Pancreas (tissue), 10 donors: ENCODE results near the gene ADO. TPM values are rescaled to one million over a fixed set of nuclear protein-coding genes. Genes with fewer than 3 reads are reported as not detected.

Experiments used
- ATAC-seq, 4 donors: fragments of 200-7000 bp; cut with Tn5 transposase; one replicate each; pipeline versions ENCODE4 v1.8.0 to v1.9.1; 2020; ENCODE audit warnings: mild to moderate bottlenecking in 4 of 4, moderate library complexity in 4 of 4
- DNase-seq, 6 donors: peaks; one replicate each; pipeline ENCODE4 v3.0.0-alpha.2; 2020
- FAIRE-seq: peaks from 2 replicates; lab custom pipeline; 2012; peaks lifted over from hg19 to GRCh38; lab: Jason Lieb, UNC
- H3K27ac ChIP-seq, 4 donors: fragments of 200-600 bp; sonication (generic); 1 replicate in 3 of 4; 2 replicates in 1 of 4; pipeline versions ENCODE4 v1.5.0 to v1.8.0; 2020
- H3K27me3 ChIP-seq, 4 donors: fragments of 200-600 bp; one replicate each; pipeline ENCODE4 v1.8.0; 2021
- H3K36me3 ChIP-seq, 3 donors: fragments of 200-600 bp; sonication (generic) in 1 of 3; one replicate each; pipeline versions ENCODE4 v1.5.0 to v1.8.0; 2020 to 2021
- H3K4me1 ChIP-seq, 3 donors: fragments of 200-600 bp; one replicate each; pipeline ENCODE4 v1.8.0; 2021
- H3K4me3 ChIP-seq, 4 donors: fragments of 200-600 bp; sonication (generic) in 2 of 4; one replicate each; pipeline versions ENCODE4 v1.5.0 to v1.8.0; 2020 to 2021
- H3K9me3 ChIP-seq, 4 donors: fragments of 200-600 bp; one replicate each; pipeline ENCODE4 v1.8.0; 2021
- CTCF ChIP-seq, 4 donors: fragments of 200-600 bp; sonication (generic) in 3 of 4; IDR thresholded peaks; one replicate each; pipeline versions ENCODE4 v1.5.0 to v1.8.0; 2021; ENCODE audit warnings: antibody characterized with exemption in 4 of 4
- WGBS, 2 donors: extraction: QIAGEN DNeasy Blood & Tissue Kit; methylation state at CpG; one replicate each; pipeline ENCODE4 v1.1.7; 2013; 5-methylcytosine and 5-hydroxymethylcytosine counted together
- intact Hi-C, 3 donors: fragments of 100-400 bp; cut with DNase I; formaldehyde crosslinking; loops; one replicate each; pipeline versions ENCODE4 v1.11.1 to v1.14.2; 2022
- polyA plus RNA-seq, 2 donors: library from polyadenylated mRNA; stranded (reverse); fragments of 200-250 nt; gene quantifications; one replicate each; pipeline ENCODE4 v1.2.3, GENCODE V29; 2013
- total RNA-seq, 6 donors: library from RNA; stranded (reverse); fragmentation: NEBNext Ultra II Directional in 4 of 6; extraction: Animal tissue kit (Norgen Biotek cat#: 25700) in 4 of 6; gene quantifications; one replicate each; pipeline versions ENCODE4 v1.2.1 to v1.2.4, GENCODE V29; 2021 to 2023
- donor health status: healthy with polysubstance abuse.
- donor health status: DM: no; HTN: no; CAD: no; lungs with moderate emphysema.
- donor health status: DM: no; HTN: no; CAD: no.
- donor health status: control.
- donor health status: control.
- donor health status: Bipolar disorder and iron deficiency.
- donor health status: DM: yes; HTN: yes; CAD: no.
- donor health status: DM: no; HTN: no; CAD: no.
- donor health status: DM: no; HTN: no; CAD: no.
- donor health status: DM: yes; HTN: yes; CAD: no.

Gene ADO
- total and polyA plus RNA-seq, 8 donors, result 2.4 to 9.6 (median 5.3) TPM

DNA sequence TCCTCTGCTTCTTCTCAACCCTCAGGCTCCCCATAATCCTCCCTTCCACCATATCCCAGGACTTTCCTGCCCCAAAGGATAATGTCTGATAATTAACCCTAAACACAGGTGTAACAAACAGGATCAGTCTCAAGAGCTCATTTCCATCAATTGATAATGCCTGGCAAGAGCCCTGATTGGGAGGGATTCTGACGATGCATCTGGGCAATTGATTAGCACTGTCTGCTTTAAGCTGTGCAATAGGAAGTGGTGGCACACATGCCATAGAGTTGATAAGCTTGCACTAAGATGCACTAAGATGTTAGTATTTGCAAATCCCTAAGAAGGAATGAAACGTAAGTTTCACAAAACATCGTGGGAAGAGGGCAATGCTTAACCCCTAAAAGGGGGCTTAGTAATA, 39.1 kb downstream of the ADO start:
- no peak for FAIRE-seq
- DNase-seq, result no peak
- no peak overlapping the region for H3K4me3 ChIP-seq
- 54 to 63% methylated on average over 3 of the region's 3 CpGs for WGBS, 2 donors
- intact Hi-C loops, result no loop called here
- no peaks in the 10 kb centered on the region for H3K4me1 ChIP-seq
- ATAC-seq, result no peak
- H3K27ac ChIP-seq, result no peak overlapping the region
- H3K9me3 ChIP-seq, result no peaks in the 10 kb centered on the region
- TF ChIP-seq CTCF (IDR thresholded peaks at IDR 0.05), result no peak
- H3K27me3 ChIP-seq, result no peaks in the 10 kb centered on the region
- no peaks in the 10 kb centered on the region for H3K36me3 ChIP-seq

DNA sequence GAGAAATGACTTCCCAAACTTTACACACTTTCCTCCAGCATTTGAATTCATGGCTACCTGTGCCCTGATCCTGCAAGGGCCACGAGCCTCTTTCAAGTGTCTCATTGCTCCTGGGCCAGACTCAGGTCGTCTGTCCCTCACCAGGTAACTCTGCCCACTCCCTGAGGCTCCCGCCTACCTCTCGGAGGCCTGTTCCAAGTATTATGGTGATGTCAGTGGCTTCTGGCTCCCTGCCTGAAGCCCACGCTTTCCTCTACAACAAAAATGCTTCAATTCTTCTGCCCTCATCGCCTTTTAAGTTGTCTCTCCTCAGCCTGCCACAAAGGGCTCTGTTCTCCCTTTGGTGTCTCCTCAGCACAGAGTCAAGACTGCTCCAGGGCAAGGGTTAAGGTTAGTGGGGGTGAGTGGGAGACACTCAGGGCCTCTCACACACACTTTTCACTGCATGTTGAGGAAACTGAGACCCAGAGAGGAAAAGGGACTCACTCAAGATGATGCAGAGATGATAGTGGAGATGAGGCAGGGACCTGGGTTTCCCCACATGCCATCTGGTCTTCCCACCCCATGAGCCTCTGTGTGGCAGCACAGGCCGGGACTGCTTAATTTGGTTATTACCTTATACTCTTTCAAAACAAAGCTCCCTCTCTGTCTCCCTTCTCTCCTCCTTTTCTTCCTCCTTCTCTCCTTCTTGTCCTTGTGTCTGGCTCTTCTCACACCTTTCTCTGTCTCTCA, 39.9 kb downstream of the ADO start:
- 60 to 61% methylated on average over 7 of the region's 7 CpGs for WGBS, 2 donors
- intact Hi-C loops, result no loop called here
- Histone ChIP-seq H3K27me3 (no peaks in the 10 kb centered on the region), H3K27ac (no peak overlapping the region), H3K4me1 (no peaks in the 10 kb centered on the region), H3K36me3 (no peaks in the 10 kb centered on the region), H3K4me3 (no peak overlapping the region), H3K9me3 (no peaks in the 10 kb centered on the region)
- FAIRE-seq (no peak), ATAC-seq (no peak), DNase-seq (no peak)
- TF ChIP-seq CTCF (IDR thresholded peaks at IDR 0.05), result no peak

GRCh38 chr10:62847433-62847832, 42.9 kb downstream of the ADO start:
- Histone ChIP-seq H3K4me1 (no peaks in the 10 kb centered on the region), H3K36me3 (no peaks in the 10 kb centered on the region), H3K4me3 (no peak overlapping the region), H3K27ac (no peak overlapping the region), H3K27me3 (no peaks in the 10 kb centered on the region), H3K9me3 (no peaks in the 10 kb centered on the region)
- TF ChIP-seq CTCF (IDR thresholded peaks at IDR 0.05), result no peak
- intact Hi-C loops, result no loop called here
- FAIRE-seq, result no peak
- DNase-seq, result no peak
- no peak for ATAC-seq

DNA sequence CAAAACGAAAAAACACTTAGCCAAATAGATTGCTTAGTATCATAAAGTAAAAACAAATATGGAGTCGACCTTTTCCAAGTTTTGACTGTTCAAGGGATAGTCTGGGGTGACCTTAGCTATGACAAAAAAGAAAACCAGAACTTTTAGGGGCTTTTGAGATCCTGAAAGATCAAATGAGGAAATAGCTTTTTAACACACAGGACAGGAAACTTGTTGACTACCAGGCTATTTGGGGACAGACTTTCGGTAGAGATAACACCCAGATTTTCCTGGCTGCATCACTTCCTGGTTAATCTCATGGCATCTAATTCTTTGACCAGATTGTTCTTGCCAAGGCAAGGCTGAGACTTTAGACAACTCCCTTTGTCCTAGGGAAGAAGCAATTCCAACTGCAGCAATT, 46.1 kb downstream of the ADO start:
- Histone ChIP-seq H3K4me3 (no peak overlapping the region), H3K4me1 (no peaks in the 10 kb centered on the region), H3K27ac (no peak overlapping the region), H3K9me3 (no peaks in the 10 kb centered on the region), H3K27me3 (no peaks in the 10 kb centered on the region), H3K36me3 (no peaks in the 10 kb centered on the region)
- ATAC-seq (no peak), DNase-seq (no peak), FAIRE-seq (no peak)
- intact Hi-C loops, result no loop called here
- TF ChIP-seq CTCF (IDR thresholded peaks at IDR 0.05), result no peak
- 44 to 64% methylated on average over 3 of the region's 3 CpGs for WGBS, 2 donors

DNA sequence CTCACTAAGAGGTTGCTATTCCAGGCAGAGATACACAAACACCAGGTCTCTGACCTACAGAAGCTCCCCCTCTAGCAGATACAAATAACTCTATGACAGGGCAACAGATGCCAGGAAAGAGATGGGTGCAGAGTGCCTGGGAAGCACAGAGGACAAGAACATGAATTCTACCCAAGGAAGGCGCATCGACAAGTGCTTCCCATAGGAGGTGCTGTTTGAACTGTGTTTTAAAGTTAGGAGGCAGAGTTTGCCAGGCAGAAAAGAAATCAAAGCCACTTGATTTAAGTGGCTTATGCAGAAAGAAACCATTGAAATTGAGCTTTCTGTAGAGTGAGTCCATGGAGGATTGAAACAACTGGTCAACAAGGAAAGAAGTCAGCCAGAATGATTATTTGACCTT, 46.9 kb downstream of the ADO start:
- TF ChIP-seq CTCF (IDR thresholded peaks at IDR 0.05), result no peak
- H3K4me1 ChIP-seq, result no peaks in the 10 kb centered on the region
- H3K36me3 ChIP-seq, result no peaks in the 10 kb centered on the region
- 64 to 70% methylated on average over 2 of the region's 2 CpGs for WGBS, 2 donors
- no peak overlapping the region for H3K4me3 ChIP-seq
- H3K9me3 ChIP-seq, result no peaks in the 10 kb centered on the region
- intact Hi-C loops, result no loop called here
- no peak for FAIRE-seq
- no peak for DNase-seq
- ATAC-seq, result no peak
- no peak overlapping the region for H3K27ac ChIP-seq
- no peaks in the 10 kb centered on the region for H3K27me3 ChIP-seq
